ENCODE data around the gene IRAK1BP1.

GRCh38 chr6:78911218-78911940, 44.0 kb downstream of the IRAK1BP1 start:
- TF ChIP-seq CTCF (conservative IDR thresholded peaks at IDR 0.05; ENCODE audit: low read depth, low read length) (no peak), EZH2 (IDR thresholded peaks at IDR 0.05; ENCODE audit: borderline replicate concordance, low read depth, low read length, poor library complexity, severe bottlenecking) (no peak)

Measured in A673 (cell line).